HG02870 (cell line): Measurements from ENCODE around the gene TDRD1.

ENCODE experiments used
- ATAC-seq: cut with Tn5 transposase; IDR thresholded peaks from one replicate; pipeline ENCODE4 v1.9.1; 2021; ENCODE audit warnings: mild to moderate bottlenecking, moderate library complexity; ENCODE audit not compliant: unreplicated experiment

The TDRD1 gene

GRCh38 chr10:114173921-114174694, 5.0 kb upstream of the TDRD1 start, which contains the start of gene CCDC186:
Gene CCDC186, minus strand, starts transcription at chr10:114174203. Its CDS starts 10,935 bp downstream, at chr10:114163268.
- ATAC-seq = peak; percentile 99

- ATAC-seq = peak; percentile 13
These were observed 4.4 kb upstream of the TDRD1 start for GRCh38 chr10:114174695-114175188.

- ATAC-seq = no peak
These were observed 3.5 kb upstream of the TDRD1 start for GRCh38 chr10:114175667-114176066.

GRCh38 chr10:114176511-114176910, 2.6 kb upstream of the TDRD1 start:
- ATAC-seq = no peak

- no peak for ATAC-seq
These were observed 594 bp downstream of the TDRD1 start for GRCh38 chr10:114179747-114180146.

GRCh38 chr10:114180937-114181336, 1.8 kb downstream of the TDRD1 start:
- no peak for ATAC-seq

- ATAC-seq = no peak
These were observed 2.8 kb downstream of the TDRD1 start for GRCh38 chr10:114181971-114182370.

- no peak for ATAC-seq
These were observed 4.4 kb downstream of the TDRD1 start for GRCh38 chr10:114183563-114183962.

- ATAC-seq = no peak
These were observed 5.1 kb downstream of the TDRD1 start for GRCh38 chr10:114184276-114184675.

GRCh38 chr10:114188001-114188400, 8.8 kb downstream of the TDRD1 start:
- peak; percentile 66 for ATAC-seq

GRCh38 chr10:114188900-114189299, 9.7 kb downstream of the TDRD1 start:
- ATAC-seq = no peak

- ATAC-seq = no peak
These were observed 10.5 kb downstream of the TDRD1 start for GRCh38 chr10:114189700-114190099.

- ATAC-seq = peak; percentile 98
These were observed 15.9 kb downstream of the TDRD1 start for GRCh38 chr10:114195079-114195478.

GRCh38 chr10:114199239-114199638, 20.1 kb downstream of the TDRD1 start:
- no peak for ATAC-seq

- ATAC-seq = no peak
These were observed 23.7 kb downstream of the TDRD1 start for GRCh38 chr10:114202812-114203211.

- no peak for ATAC-seq
These were observed 27.7 kb downstream of the TDRD1 start for GRCh38 chr10:114206902-114207301.

GRCh38 chr10:114207349-114207748, 28.2 kb downstream of the TDRD1 start:
- peak; percentile 76 for ATAC-seq

GRCh38 chr10:114208351-114208750, 29.2 kb downstream of the TDRD1 start:
- ATAC-seq = no peak

GRCh38 chr10:114212153-114212552, 33.0 kb downstream of the TDRD1 start:
- no peak for ATAC-seq

GRCh38 chr10:114215033-114215432, 35.9 kb downstream of the TDRD1 start:
- no peak for ATAC-seq

- ATAC-seq = no peak
These were observed 41.1 kb downstream of the TDRD1 start for GRCh38 chr10:114220281-114220680.

- ATAC-seq = no peak
These were observed 42.1 kb downstream of the TDRD1 start for GRCh38 chr10:114221235-114221634.

GRCh38 chr10:114223066-114223465, 43.9 kb downstream of the TDRD1 start:
- no peak for ATAC-seq
